Thyroid gland (tissue), 4 donors: ENCODE results near the gene ARMC3.

ENCODE experiments used
- CTCF ChIP-seq, 6 experiments: fragments of 200-600 bp in 3 of 6; fragments of 450-650 bp in 3 of 6; sonication (generic) in 3 of 6; IDR thresholded peaks; one replicate each; pipeline ENCODE4 v1.5.1; 2016 to 2019; ENCODE audit warnings: antibody characterized with exemption in 6 of 6, mild to moderate bottlenecking in 2 of 6, inconsistent platforms in 1 of 6, moderate library complexity in 1 of 6
- POLR2A ChIP-seq, 2 donors: fragments of 450-650 bp; IDR thresholded peaks; one replicate each; pipeline ENCODE4 v1.6.1; 2017; ENCODE audit warnings: antibody characterized with exemption in 2 of 2, mild to moderate bottlenecking in 2 of 2, moderate library complexity in 1 of 2

- TF ChIP-seq CTCF (IDR thresholded peaks at IDR 0.05) = no peak
- no peak for TF ChIP-seq POLR2A (IDR thresholded peaks at IDR 0.05)
Observed at GRCh38 chr10:22895252-22895651, 32.6 kb upstream of the ARMC3 start.
